Vagina (tissue), 2 donors: ENCODE data around the gene KLHL40. TPM values are rescaled to one million over a fixed set of nuclear protein-coding genes. Genes with fewer than 3 reads are reported as not detected.

Source experiments
- DNase-seq, 2 donors: peaks; one replicate each; pipeline ENCODE4 v3.0.0-alpha.2; 2017; ENCODE audit errors: extremely low spot score in 2 of 2
- H3K27ac ChIP-seq: fragments of 200-600 bp; sonication (generic); one replicate; pipeline ENCODE4 v1.5.1; 2019
- H3K27me3 ChIP-seq: fragments of 200-600 bp; sonication (generic); one replicate; pipeline ENCODE4 v1.5.1; 2019
- H3K36me3 ChIP-seq, 2 donors: fragments of 200-600 bp; sonication (generic); one replicate each; pipeline ENCODE4 v1.5.1; 2017 to 2019
- H3K4me1 ChIP-seq: fragments of 200-600 bp; sonication (generic); one replicate; pipeline ENCODE4 v1.5.1; 2019
- H3K4me3 ChIP-seq, 2 donors: fragments of 200-600 bp; sonication (generic); 1 replicate in 1 of 2; 2 replicates in 1 of 2; pipeline ENCODE4 v1.5.1; 2016 to 2019
- H3K9me3 ChIP-seq: fragments of 200-600 bp; sonication (generic); one replicate; pipeline ENCODE4 v1.5.1; 2019
- CTCF ChIP-seq, 3 experiments: fragments of 450-650 bp in 2 of 3; fragments of 200-600 bp in 1 of 3; sonication (generic) in 1 of 3; IDR thresholded peaks; one replicate each; pipeline ENCODE4 v1.5.1; 2017 to 2019; ENCODE audit warnings: antibody characterized with exemption in 3 of 3, mild to moderate bottlenecking in 2 of 3, moderate library complexity in 2 of 3
- POLR2A ChIP-seq, 2 donors: fragments of 450-650 bp; IDR thresholded peaks; one replicate each; pipeline ENCODE4 v1.6.1; 2017; ENCODE audit warnings: antibody characterized with exemption in 2 of 2, mild to moderate bottlenecking in 2 of 2, moderate library complexity in 2 of 2
- POLR2AphosphoS5 ChIP-seq, 2 donors: sonication (generic); formaldehyde crosslinking; IDR thresholded peaks; one replicate each; pipeline ENCODE4 v1.9.0; 2017; ENCODE audit warnings: antibody characterized with exemption in 2 of 2, mild to moderate bottlenecking in 2 of 2, low read depth in 1 of 2; ENCODE audit not compliant: insufficient read depth in 1 of 2
- intact Hi-C: fragments of 100-400 bp; cut with DNase I; formaldehyde crosslinking; loops from one replicate; pipeline ENCODE4 v1.15.1; 2023
- total RNA-seq: library from RNA; depleted of rRNA; stranded (reverse); fragments of >200 nt; gene quantifications from one replicate; pipeline ENCODE4 v1.2.3, GENCODE V29; 2016

KLHL40 gene
- total RNA-seq, 1 donor from 2014 or later, result not detected

GRCh38 chr3:42701371-42702065 is 16.2 kb downstream of the KLHL40 start:
- TF ChIP-seq POLR2A (IDR thresholded peaks at IDR 0.05) (no peak), POLR2AphosphoS5 (IDR thresholded peaks at IDR 0.05; ENCODE audit: insufficient read depth in 1 of 2, low read depth in 1 of 2) (no peak), CTCF (IDR thresholded peaks at IDR 0.05) (no peak)
- Histone ChIP-seq H3K27ac (no peak overlapping the region), H3K9me3 (no peaks in the 10 kb centered on the region), H3K27me3 (no peaks in the 10 kb centered on the region), H3K4me1 (no peaks in the 10 kb centered on the region), H3K36me3 (no peaks in the 10 kb centered on the region), H3K4me3 (no peak overlapping the region)
- DNase-seq, result peak in 1 of 2 donors; percentile 96
- intact Hi-C loops, result no loop called here

- no peaks in the 10 kb centered on the region for H3K27me3 ChIP-seq
- intact Hi-C loops, result no loop called here
- H3K9me3 ChIP-seq, result no peaks in the 10 kb centered on the region
- TF ChIP-seq POLR2AphosphoS5 (IDR thresholded peaks at IDR 0.05; ENCODE audit: insufficient read depth in 1 of 2, low read depth in 1 of 2), result no peak
- no peak for TF ChIP-seq POLR2A (IDR thresholded peaks at IDR 0.05)
- no peak for TF ChIP-seq CTCF (IDR thresholded peaks at IDR 0.05)
- H3K4me3 ChIP-seq, result no peak within 1 kb of the TSS
- DNase-seq, result peak in 1 of 2 donors; percentile 84
- no peaks in the 10 kb centered on the region for H3K36me3 ChIP-seq
- no peaks in the 10 kb centered on the region for H3K4me1 ChIP-seq
- H3K27ac ChIP-seq, result no peak within 1 kb of the TSS
Observed at GRCh38 chr3:42702066-42702951, 17.0 kb downstream of the KLHL40 start, which contains the start of gene HHATL. HHATL (minus strand) TSS chr3:42702798; CDS start chr3:42700826, 1,972 bp downstream.

GRCh38 chr3:42702982-42703694 is 17.8 kb downstream of the KLHL40 start:
- Histone ChIP-seq H3K4me1 (no peaks in the 10 kb centered on the region), H3K4me3 (no peak overlapping the region), H3K9me3 (no peaks in the 10 kb centered on the region), H3K27me3 (no peaks in the 10 kb centered on the region), H3K27ac (no peak overlapping the region), H3K36me3 (no peaks in the 10 kb centered on the region)
- peak in 1 of 2 donors; percentile 90 for DNase-seq
- TF ChIP-seq POLR2AphosphoS5 (IDR thresholded peaks at IDR 0.05; ENCODE audit: insufficient read depth in 1 of 2, low read depth in 1 of 2) (no peak), POLR2A (IDR thresholded peaks at IDR 0.05) (no peak), CTCF (IDR thresholded peaks at IDR 0.05) (no peak)
- intact Hi-C loops, result no loop called here

GRCh38 chr3:42703695-42704025 is 18.3 kb downstream of the KLHL40 start:
- intact Hi-C loops, result no loop called here
- no peak overlapping the region for H3K27ac ChIP-seq
- H3K4me1 ChIP-seq, result no peaks in the 10 kb centered on the region
- no peaks in the 10 kb centered on the region for H3K27me3 ChIP-seq
- TF ChIP-seq CTCF (IDR thresholded peaks at IDR 0.05) (no peak), POLR2A (IDR thresholded peaks at IDR 0.05) (no peak), POLR2AphosphoS5 (IDR thresholded peaks at IDR 0.05; ENCODE audit: insufficient read depth in 1 of 2, low read depth in 1 of 2) (no peak)
- DNase-seq, result peak in 1 of 2 donors; percentile 74
- H3K36me3 ChIP-seq, result no peaks in the 10 kb centered on the region
- H3K4me3 ChIP-seq, result no peak overlapping the region
- H3K9me3 ChIP-seq, result no peaks in the 10 kb centered on the region
